Endothelial cell of umbilical vein (primary cell): ENCODE data around the gene MYO18A. TPM values are rescaled to one million over a fixed set of nuclear protein-coding genes. Genes with fewer than 3 reads are reported as not detected.

Experiments used
- BruUV-seq: library from RNA; stranded (reverse); fragments of 400-500 nt; replicated peaks from 2 replicates; lab custom pipeline; 2021; lab: Mats Ljungman, UMichigan
- CTCF ChIA-PET: fragments of 300-600, 350-600 bp; sonication (Branson Sonifier 250); formaldehyde crosslinking; loops from one replicate; lab custom pipeline; 2021; ENCODE audit warnings: antibody characterized with exemption, inconsistent platforms; lab: Charles Lee
- POLR2A ChIA-PET: fragments of 300-600, 350-600 bp; sonication (Branson Sonifier 250); formaldehyde crosslinking; loops from one replicate; lab custom pipeline; 2021; ENCODE audit warnings: antibody characterized with exemption, inconsistent platforms; lab: Charles Lee
- DNase-seq: peaks from one replicate; pipeline ENCODE4 v3.0.0-alpha.2; 2011; ENCODE audit warnings: low read depth, low spot score
- FAIRE-seq: peaks from 2 replicates; lab custom pipeline; 2011; peaks lifted over from hg19 to GRCh38; lab: Jason Lieb, UNC
- H2AFZ ChIP-seq: 2 replicates; pipeline ENCODE4 v1.6.0; 2012; ENCODE audit warnings: low read depth, low read length, control low read depth, inconsistent platforms
- H3K27ac ChIP-seq: 2 replicates; pipeline ENCODE4 v1.5.1; 2011; ENCODE audit warnings: low read depth, mild to moderate bottlenecking, control low read depth, low read length, moderate library complexity; ENCODE audit not compliant: insufficient read depth
- H3K27me3 ChIP-seq, 2 experiments: 2 replicates each; pipeline versions ENCODE4 v1.6.0 to v1.6.1; 2011; ENCODE audit warnings: low read length in 2 of 2, mixed read lengths in 1 of 2; ENCODE audit not compliant: control insufficient read depth in 2 of 2, insufficient read depth in 2 of 2
- H3K36me3 ChIP-seq, 2 experiments: 2 replicates in 1 of 2; 3 replicates in 1 of 2; pipeline ENCODE4 v1.5.1; 2011; ENCODE audit warnings: low read length in 2 of 2, mild to moderate bottlenecking in 1 of 2, moderate library complexity in 1 of 2; ENCODE audit not compliant: control insufficient read depth in 2 of 2, insufficient read depth in 2 of 2; ENCODE audit errors: extremely low read depth in 1 of 2
- H3K4me1 ChIP-seq: 3 replicates; pipeline ENCODE4 v1.5.1; 2011; ENCODE audit warnings: mild to moderate bottlenecking, low read length; ENCODE audit not compliant: control insufficient read depth, insufficient read depth; ENCODE audit errors: extremely low read depth
- H3K4me2 ChIP-seq: 2 replicates; pipeline ENCODE4 v1.6.1; 2011; ENCODE audit warnings: low read length, control low read depth, mixed read lengths; ENCODE audit not compliant: insufficient read depth
- H3K4me3 ChIP-seq, 3 experiments: fragments of 200-600 bp in 1 of 3; sonication (generic), shearing (Covaris generic) in 1 of 3; replicated peaks in 1 of 3; 2 replicates each; pipeline ENCODE4 v1.5.1; 2011 to 2016; ENCODE audit warnings: control low read depth in 3 of 3, low read length in 3 of 3, mild to moderate bottlenecking in 2 of 3, inconsistent platforms in 1 of 3, low read depth in 1 of 3, moderate library complexity in 1 of 3; ENCODE audit not compliant: insufficient read depth in 1 of 3
- H3K79me2 ChIP-seq: 2 replicates; pipeline ENCODE4 v1.6.0; 2012; ENCODE audit warnings: low read length, inconsistent platforms; ENCODE audit not compliant: control insufficient read depth, insufficient read depth
- H3K9ac ChIP-seq: replicated peaks from 2 replicates; pipeline ENCODE3; 2011; ENCODE audit warnings: low read length, control low read depth; ENCODE audit not compliant: insufficient read depth; ENCODE audit errors: extremely low read depth
- H3K9me1 ChIP-seq: replicated peaks from 3 replicates; pipeline ENCODE4 v1.6.0; 2011; ENCODE audit warnings: mild to moderate bottlenecking, low read length; ENCODE audit not compliant: control insufficient read depth, insufficient read depth; ENCODE audit errors: extremely low read depth
- H3K9me3 ChIP-seq: replicated peaks from 2 replicates; pipeline ENCODE4 v1.5.1; 2012; ENCODE audit warnings: low read length, inconsistent platforms; ENCODE audit not compliant: control insufficient read depth, insufficient read depth
- H4K20me1 ChIP-seq: replicated peaks from 2 replicates; pipeline ENCODE3; 2011; ENCODE audit warnings: mild to moderate bottlenecking, low read length; ENCODE audit not compliant: control insufficient read depth, insufficient read depth; ENCODE audit errors: extremely low read depth
- CTCF ChIP-seq, 2 donors: IDR thresholded peaks; 1 replicate in 1 of 2; 2 replicates in 1 of 2; pipeline ENCODE4 v1.5.1; 2011; ENCODE audit warnings: low read length in 2 of 2, mild to moderate bottlenecking in 2 of 2, moderate library complexity in 2 of 2, control low read depth in 1 of 2, inconsistent platforms in 1 of 2, low read depth in 1 of 2; ENCODE audit not compliant: insufficient read depth in 1 of 2; ENCODE audit errors: extremely low read depth in 1 of 2
- EZH2 ChIP-seq: IDR thresholded peaks from 2 replicates; pipeline ENCODE4 v1.6.1; 2012; ENCODE audit warnings: borderline replicate concordance, low read depth, mild to moderate bottlenecking, moderate library complexity, low read length, inconsistent platforms; ENCODE audit not compliant: severe bottlenecking
- FOS ChIP-seq: IDR thresholded peaks from 2 replicates; pipeline ENCODE4 v1.6.1; 2011; ENCODE audit warnings: mild to moderate bottlenecking, low read length, moderate library complexity, borderline replicate concordance; ENCODE audit not compliant: insufficient read depth
- GATA2 ChIP-seq: IDR thresholded peaks from 2 replicates; pipeline ENCODE4 v1.7.0; 2011; ENCODE audit warnings: low read depth, mild to moderate bottlenecking, moderate library complexity, mixed read lengths, low read length; ENCODE audit not compliant: insufficient read length, insufficient read depth
- JUN ChIP-seq: IDR thresholded peaks from 2 replicates; pipeline ENCODE4 v1.6.1; 2011; ENCODE audit warnings: borderline replicate concordance, low read depth; ENCODE audit not compliant: insufficient read length, insufficient read depth
- MYC ChIP-seq: IDR thresholded peaks from one replicate; pipeline ENCODE4 v1.6.1; 2011; ENCODE audit warnings: mild to moderate bottlenecking, low read depth, low read length
- POLR2A ChIP-seq: IDR thresholded peaks from 2 replicates; pipeline ENCODE4 v1.6.1; 2012; ENCODE audit warnings: low read depth, mild to moderate bottlenecking, control low read depth, low read length
- POLR2AphosphoS5 ChIP-seq: IDR thresholded peaks from 2 replicates; pipeline ENCODE4 v1.6.1; 2012; ENCODE audit warnings: low read depth, mild to moderate bottlenecking, control low read depth, low read length, moderate library complexity; ENCODE audit not compliant: insufficient read depth
- dilution Hi-C: fragments of 300-500 bp; cut with MboI; formaldehyde crosslinking; loops from one replicate; pipeline ENCODE4 v1.15.0; 2019; ENCODE audit warnings: low sequenced_read_pairs; ENCODE audit not compliant: extremely low pct_ligation_motif_present
- intact Hi-C: fragments of 100-400 bp; cut with micrococcal nuclease; formaldehyde crosslinking; loops from one replicate; pipeline ENCODE4 v1.10.0; 2022
- polyA plus RNA-seq, 4 experiments: library from polyadenylated mRNA; depleted of rRNA in 3 of 4; stranded (reverse) in 3 of 4; unstranded in 1 of 4; fragments of >200 nt; gene quantifications; 2 replicates each; pipeline versions ENCODE4 v1.2.1 to v1.2.3, GENCODE V29; 2011 to 2012; ENCODE audit warnings: missing spikeins in 1 of 4
- total RNA-seq: library from RNA; stranded (reverse); gene quantifications from 2 replicates; pipeline ENCODE4 v1.2.3, GENCODE V29; 2021
- TF ChIP-seq, protein P1 (sequence below): IDR thresholded peaks from 2 replicates; pipeline ENCODE4 v1.6.1; 2011; ENCODE audit not compliant: insufficient read depth, insufficient read length

Gene MYO18A
- total and polyA plus RNA-seq, 2 donors (not counting 3 experiments of a cell fraction or from before 2014, with no cell fraction given), result 3.9 to 28.3 TPM

DNA sequence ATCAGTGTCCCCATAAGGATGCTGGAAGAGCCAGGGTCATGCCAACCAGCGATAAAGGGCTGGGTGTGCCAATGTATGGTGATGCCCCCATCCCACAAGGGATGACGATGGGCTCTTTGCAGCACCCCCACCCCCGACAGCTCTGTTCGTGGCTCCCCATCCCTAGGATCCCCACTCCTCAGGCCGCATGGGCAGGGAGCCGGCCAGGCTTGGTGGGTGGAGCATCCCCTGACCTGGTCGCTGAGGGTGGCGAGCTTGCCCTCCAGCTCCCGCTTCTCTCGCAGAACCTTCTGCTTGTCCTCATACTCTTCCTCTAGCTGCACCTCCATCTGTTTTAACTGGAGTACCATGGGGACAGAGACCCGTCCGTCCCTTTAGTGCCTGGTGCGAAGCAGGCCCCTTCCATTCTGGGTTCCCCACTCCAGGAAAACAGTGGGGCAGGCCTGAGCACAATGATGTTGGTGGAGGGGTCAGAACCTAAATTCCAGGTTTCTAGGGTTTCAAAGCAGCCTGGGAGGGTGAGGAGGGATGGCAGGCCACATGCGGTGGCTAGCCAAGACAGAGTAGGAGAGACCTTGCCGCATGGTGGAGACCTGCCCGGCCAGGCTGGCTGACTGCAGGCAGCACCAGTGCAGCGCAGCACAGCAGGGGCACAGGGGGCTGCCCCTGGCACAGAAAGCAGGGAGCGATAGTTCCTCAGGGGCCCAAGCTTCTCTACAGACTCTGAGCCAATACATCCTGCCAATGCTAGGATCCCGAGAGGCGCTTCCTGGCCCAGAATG, 86.9 kb downstream of the MYO18A start:
- Histone ChIP-seq H3K36me3 (peaks cover 0 to 24% of the 10 kb centered on the region in 2 experiments), H3K79me2 (no peaks in the 10 kb centered on the region), H3K4me3 (no peak overlapping the region), H3K27me3 (no peaks in the 10 kb centered on the region), H3K27ac (no peak overlapping the region), H4K20me1 (no peaks in the 10 kb centered on the region), H3K9ac (no peak overlapping the region), H3K4me2 (no peak overlapping the region), H3K4me1 (no peaks in the 10 kb centered on the region), H3K9me3 (no peaks in the 10 kb centered on the region), H3K9me1 (no peaks in the 10 kb centered on the region), H2AFZ (no peak overlapping the region)
- DNase-seq (no peak), FAIRE-seq (no peak)
- no TSS peak for BruUV-seq
- intact Hi-C loops (no loop called here), dilution Hi-C loops (no loop called here)
- TF ChIP-seq GATA2, result no peak
- TF ChIP-seq FOS, result no peak
- no peak for TF ChIP-seq JUN
- TF ChIP-seq POLR2AphosphoS5, result no peak
- TF ChIP-seq MYC, result no peak
- no peak for TF ChIP-seq CTCF (IDR thresholded peaks at IDR 0.05; ENCODE audit: extremely low read depth in 1 of 2, insufficient read depth in 1 of 2, low read depth in 1 of 2, low read length in 2 of 2)
- no peak for TF ChIP-seq EZH2
- no peak for TF ChIP-seq POLR2A
- TF ChIP-seq, protein P1, sequence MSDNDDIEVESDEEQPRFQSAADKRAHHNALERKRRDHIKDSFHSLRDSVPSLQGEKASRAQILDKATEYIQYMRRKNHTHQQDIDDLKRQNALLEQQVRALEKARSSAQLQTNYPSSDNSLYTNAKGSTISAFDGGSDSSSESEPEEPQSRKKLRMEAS, result no peak
- POLR2A ChIA-PET, result no interaction called here
- CTCF ChIA-PET, result interaction anchor here (0.8 to 2.7 kb wide), 5 partner anchors 19 to 128 kb away, joined by 3 to 12 read pairs (median 5); no protein-coding TSS in a partner anchor
